HG03520 (cell line): Measurements from ENCODE around the gene KRT78.

Experiments
- ATAC-seq: cut with Tn5 transposase; IDR thresholded peaks from one replicate; pipeline ENCODE4 v1.9.1; 2021; ENCODE audit warnings: mild to moderate bottlenecking, moderate library complexity; ENCODE audit not compliant: unreplicated experiment

KRT78 gene

DNA sequence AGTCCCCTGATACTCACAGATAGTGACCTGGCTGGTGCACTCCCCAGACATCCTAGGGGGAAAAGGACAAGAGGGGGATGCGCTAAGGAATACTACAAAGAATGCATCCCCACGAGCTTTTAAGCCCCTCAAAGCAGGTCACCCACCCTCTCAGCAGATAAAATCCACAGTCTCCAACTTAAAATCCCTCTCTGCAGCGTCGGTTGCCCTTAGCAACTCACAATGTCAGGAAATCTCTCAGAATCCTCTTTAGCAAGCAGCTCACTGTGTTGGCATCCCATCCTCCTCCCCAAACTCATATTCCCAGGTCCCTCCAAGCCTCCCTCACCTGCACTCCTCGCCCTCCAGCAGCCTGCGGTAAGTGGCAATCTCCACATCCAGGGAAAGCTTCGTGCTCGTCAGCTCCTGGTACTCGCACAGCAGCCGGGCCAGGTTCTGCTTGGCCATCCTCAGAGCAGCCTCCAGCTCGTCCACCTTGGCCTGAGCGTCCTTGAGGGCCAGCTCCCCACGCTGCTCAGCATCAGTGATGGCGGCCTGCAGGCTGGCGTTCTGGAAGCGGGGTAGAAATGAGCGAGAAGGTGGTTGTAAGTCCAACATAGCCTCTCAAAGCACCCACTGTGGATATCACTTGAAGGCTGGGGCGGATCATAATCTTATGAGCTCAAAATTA, 9.2 kb downstream of the KRT78 start:
- ATAC-seq, result no peak

DNA sequence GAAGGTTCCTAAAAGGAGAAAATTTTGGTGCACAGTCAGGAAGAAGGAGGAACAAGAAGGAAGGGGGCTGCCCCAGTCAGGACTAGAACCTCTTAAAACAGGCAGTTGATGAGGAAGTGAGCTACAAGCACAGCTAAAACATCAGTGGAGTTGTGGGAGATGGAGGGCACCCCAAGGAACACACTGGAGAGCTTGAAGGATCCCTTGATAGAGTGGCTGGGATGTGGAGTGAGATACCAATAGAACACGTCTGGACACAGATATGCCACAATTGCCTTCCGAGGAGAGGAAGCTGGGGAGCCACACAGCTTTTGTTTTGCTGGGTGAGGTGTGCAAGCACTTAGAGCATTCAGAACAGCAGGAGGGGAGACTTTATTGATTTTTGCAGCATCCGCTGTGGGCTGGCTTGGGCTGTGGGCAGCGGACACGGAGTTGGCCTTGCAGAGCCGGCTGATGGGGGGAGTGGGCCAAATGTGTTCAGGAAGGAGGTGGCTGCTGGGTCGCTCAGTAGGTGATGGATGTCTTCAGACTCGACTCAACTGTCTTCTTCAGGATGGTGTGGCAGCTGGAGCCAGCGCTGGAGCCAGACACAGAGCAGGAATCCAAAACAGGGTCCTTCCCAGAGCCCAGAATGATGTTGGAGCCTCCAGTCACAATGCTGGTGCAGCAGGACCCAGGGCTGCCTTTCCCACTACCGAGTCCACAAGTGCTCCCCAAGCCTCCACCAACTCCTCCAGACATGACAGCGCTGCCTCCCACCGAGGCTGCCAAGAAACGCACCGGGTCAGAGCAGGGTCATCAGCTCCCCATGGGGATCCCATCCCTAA, 10.0 kb downstream of the KRT78 start:
- ATAC-seq, result no peak

DNA sequence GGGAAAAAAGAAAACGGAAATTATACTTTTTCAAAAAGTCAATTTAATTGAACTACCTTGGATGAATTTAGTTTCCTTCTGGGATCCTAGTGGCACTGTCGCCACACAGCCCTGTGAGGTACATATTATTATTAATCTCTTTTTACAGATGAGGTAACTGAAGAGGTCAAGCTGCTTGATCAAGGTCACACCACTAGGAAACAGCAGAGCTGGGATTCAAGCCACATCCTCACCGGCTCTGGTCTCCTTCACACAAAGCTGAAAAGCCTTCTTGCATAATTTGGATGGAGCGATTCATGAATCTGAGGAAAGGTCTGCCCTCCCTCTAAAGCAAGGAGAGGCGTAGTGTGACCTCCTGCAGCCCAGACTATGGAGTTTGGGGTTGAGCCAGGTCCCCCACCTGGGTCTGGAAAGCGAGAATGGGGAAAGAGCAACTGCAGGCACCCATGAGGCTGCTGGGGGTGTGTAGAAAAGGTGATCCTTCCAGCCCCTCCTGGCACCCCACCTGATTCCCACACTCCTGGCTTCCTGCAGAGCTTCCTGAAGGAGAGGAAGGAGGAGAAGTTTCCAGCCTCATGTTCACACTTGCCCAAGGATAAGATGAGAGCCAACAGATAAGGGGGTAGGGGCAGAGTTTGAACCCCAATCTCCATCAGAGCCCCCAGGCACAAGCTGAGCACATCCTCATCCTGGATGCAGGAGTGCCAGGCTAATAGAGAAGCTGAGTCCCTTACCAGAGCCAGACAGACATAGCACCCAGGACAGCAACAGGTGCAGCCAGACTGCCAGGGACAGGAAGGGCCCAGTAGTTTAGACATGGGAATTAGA, 10.8 kb downstream of the KRT78 start:
- no peak for ATAC-seq

DNA sequence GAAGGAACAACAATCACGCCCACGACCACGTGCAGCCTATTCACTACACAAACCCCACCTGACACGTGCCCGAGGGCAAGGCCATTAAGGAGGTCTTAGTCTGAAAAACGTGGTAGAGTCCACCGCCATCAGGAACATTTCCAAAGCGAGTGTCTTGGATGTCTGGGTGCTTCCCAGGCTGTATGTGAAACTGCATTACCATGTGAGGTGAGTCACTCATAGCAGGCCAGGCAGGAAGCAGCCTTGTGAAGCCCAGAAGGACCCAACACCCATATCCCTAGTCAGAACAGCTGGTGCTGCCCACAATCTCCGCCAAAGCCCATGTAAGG, 11.4 kb downstream of the KRT78 start:
- no peak for ATAC-seq

DNA sequence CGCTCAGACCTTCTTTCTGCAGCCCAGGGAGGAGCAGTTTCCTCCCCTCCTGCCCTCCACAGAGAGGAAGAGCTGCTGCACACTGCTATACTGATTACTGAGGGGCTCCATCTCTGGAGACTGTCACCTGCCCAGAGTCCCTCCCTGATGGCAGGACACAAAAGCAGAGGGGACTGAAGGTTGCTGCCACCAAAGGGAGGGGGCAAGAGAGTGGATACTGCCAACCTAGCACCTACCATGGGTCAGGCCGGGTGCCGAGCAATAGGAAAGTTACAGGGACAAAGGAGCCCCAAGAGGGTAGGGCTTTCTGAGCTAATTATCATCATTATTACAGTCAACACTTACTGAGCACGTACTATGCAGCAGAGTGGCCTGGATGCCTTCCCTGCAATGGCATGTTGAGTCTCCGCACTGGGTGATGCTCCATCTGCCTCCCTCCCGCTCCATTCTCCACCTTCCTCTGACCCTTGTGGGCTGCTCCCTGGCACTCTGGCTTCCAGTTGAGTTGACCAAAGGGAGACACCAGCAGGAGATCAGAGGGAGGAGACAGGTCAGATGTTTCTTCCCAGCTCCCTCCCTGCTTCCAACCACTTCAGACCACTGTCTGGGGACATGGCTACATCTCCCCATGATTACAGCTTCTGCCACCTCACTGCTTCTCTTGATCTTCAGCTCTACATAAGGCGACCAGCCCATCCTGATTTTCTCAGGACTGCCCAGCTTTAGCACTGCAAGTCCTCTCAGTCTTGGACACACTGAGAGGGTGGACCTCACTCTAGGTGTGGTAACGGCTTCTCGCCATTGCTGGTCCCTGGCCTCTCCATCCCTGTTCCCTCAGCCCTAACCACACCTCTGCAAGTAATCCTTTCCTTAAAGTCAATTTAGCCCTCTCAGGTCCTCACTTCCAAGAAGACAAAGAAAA, 12.0 kb downstream of the KRT78 start:
- no peak for ATAC-seq

DNA sequence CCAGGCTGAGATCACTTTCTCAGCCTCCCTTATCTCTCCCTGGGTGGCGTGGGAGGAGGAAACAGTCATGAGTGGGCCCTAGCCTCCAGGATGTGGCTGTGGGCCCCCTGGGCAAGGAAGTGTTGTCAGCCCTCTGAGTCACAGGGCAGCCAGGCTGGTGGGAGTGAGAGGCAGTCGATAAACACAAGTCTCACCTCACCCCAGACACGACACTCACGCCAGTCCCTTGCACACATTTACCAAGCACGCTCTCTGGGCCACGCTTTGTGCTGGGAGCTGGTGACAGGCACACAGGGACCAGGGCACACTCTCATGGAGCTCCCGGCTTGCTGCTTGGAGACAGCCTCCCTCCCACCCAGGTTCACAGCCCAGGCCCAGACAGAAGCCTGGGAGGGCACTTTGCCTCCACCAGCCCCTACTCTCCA, 12.7 kb downstream of the KRT78 start:
- ATAC-seq, result no peak

DNA sequence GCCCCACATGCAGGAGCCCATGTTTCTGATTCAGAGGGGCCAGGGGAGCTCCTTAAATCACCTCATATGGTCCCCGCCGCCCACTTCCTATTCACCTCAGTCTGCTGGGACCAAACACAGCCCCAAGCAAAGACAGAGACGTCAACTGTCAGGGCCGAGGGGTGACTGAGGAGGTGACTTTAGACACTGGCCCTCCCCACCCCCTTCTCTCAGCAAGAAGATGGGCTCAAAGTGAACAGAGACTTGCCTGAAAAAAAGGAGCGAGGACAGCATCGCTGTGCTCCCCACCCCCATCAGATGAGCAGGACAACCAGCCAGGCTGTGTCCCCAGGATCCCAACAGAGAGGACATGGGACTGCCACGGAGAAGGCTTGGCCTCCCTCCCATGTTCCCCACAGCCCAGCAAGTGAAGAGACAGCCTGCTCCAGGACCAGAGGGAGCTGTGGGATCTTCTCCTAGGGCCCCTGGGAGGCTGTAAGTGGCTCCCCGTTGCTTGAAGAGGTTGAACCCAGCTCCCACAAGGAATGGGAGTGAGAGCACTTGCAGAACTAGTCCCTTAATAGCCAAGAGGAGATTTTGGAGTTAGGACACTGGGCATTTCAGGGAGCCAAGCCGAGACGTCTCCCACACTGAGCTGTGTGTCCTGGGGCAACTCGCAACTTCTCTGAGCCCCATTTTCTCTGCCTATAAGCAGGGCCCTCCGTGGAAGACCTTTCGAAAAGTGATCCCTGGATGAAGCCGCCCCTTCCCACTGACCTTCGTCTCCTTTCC, 13.3 kb downstream of the KRT78 start:
- ATAC-seq, result no peak

DNA sequence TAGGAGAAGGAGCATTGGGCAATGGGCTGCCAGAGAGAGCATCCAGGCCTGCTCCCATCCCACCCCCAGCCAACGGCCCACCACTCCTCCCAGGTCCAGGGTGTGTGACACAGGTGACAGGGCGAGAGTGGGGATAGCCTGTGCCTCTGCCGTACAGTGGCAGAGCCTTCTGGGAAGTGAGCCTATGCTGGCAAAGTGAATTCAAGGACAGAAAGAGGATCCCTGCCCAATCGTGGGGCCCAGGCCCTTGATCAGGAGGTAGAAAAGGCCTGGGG, 14.1 kb downstream of the KRT78 start:
- ATAC-seq, result no peak

DNA sequence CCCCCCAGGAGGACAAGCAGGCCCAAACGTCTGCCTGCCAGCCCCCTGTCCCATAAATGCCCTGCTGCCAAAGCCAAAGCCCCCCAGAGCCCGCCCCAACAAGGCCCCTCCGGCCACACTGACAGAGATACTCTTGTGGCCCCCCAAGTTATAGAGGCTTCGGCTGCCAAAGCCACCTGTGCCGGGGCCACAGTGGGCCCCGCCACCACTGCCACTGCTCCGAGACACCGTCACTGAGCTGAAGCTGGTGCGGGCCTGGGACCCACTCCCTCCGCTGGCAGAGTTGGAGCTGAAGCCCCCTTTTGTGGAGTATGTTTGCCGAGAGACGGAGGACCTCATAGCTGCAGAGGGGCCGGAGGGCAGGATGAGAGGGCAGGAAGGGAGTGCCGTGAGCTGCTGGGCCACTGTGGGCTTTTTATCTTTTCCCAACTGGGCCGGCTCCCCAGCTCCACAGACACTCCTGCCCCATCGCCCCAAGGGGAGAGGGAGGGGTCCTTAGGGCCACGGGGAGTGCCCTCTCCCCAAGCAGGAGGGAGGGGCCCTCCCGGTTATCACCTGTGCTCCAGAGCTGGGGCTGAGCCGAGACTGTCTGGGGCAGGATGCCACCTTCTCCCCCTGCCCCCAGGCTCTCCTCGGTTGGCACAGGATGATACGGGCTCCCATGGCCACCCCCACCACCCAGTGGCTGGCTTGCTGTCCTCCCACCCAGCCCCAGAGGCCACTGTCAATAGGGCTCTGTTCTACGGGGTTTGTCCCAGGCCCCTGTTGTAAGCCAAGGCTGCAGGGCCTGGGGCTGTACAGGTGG, 14.7 kb downstream of the KRT78 start, which contains the start of gene KRT79:
TSS of gene KRT79 (minus strand) at position 390 of the 805 bp plus-strand sequence. CDS start at position 339, 51 bp downstream.
- no peak for ATAC-seq

DNA sequence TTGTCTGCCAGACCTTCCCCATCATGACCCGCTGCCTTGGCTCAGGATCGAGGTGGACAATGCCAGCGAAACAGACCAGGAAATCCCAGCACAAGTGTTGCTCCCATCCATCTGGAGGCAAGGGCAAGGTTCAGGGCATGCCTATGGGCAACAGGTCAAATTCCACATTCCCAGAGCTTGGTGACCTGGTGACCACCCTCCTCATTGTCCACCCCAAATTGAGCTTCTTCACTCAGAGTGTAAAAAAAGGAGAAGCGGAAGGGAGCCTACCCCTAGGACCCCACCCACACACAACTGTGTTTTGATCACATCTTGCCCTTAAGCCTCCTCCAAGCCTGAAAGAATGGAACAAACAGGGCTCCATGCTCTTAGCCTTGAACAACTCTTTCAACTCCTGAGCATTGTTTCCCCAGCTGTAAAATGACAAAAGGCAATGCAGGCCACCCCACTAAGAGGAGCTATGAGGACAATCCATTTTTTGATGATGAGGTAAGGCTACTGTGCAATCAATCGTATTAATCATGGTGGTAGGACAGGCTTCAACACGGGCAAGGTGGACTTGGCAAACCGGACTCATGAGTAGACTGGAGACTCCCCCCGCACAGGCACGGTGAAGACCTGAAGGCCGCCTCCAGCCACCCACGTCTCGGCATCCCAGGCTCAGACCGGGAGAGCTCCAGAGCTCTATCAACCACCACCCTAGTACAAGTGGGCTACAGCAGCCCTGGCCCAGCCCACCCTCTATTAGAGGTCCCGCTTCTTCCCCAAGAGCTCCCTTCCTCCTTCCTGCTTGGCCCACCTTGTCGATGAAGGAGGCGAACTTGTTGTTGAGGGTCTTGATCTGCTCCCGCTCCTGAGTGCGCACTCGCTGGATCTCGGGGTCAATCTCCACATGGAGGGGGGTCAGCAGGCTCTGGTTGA, 15.5 kb downstream of the KRT78 start:
- no peak for ATAC-seq

DNA sequence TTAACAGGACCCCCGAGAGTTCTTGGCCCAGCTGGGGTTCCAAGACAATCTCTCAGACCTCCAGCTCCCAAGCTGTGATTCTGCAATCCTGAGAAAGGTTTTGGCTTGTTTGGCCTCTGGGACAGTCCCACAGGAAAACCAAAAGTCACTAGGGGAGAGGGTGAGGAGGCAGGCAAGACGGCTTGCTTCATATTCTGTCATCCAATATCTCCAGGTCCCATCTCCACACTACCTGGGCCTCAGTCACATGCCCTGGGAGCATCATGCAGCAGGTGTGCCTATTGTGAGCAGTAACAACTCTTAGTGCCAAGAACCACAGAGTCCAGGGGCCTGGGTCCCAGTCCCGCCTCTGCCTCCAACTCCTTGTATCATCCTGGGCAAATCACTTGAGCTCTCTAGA, 16.3 kb downstream of the KRT78 start:
- no peak for ATAC-seq

DNA sequence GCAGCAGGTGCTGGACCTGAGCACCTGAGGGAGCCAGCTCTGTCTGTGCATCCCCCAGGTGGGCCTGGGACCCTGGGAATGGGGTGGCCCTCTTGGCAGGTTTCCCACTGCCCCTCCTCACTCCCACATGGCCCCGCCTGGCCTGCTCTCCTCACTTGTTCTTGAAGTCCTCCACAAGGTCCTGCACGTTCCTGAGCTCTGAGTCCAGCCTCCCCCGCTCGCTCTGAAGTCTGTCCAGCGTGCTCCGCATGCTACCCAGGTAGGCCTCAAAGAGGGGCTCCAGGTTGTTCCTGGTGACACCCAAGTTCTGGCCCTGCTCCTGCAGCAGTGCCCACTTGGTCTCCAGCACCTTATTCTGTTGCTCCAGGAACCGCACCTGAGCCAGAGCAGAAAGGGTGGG, 17.5 kb downstream of the KRT78 start:
- no peak for ATAC-seq

DNA sequence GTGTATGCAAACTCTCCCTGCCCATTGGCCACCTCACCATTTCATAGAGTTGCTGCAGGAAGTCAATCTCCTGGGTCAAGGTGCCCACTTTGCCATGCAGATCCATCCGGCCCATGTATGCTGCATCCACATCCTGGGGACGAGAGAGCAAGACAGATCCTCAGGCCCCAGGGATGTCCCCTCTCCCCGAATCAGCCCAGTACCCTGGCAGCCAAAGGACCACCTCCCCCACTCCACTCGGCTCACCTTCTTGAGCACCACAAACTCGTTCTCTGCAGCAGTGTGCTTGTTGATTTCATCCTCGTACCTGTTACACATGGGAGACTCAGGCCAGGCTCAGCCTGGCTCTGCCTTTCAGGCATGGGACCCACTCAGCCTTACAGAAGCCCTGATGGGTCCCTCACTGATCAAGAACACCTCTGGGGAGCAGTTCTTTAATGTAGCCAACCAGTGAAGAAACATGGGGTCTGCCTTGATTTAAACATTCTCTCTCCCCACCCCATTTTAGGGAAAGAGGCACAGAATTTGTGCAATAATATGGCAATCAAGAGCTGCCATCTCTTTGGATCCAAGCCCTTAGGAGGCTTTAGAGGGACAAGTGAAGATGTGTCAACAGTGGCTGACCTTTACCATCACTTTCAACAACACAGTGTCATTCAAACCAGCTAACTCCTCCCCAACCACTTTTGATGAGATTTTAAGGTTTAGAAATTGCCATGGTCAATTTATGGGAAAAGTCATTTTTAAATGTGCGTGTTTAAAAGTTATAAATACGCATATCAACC, 18.6 kb downstream of the KRT78 start:
- no peak for ATAC-seq

DNA sequence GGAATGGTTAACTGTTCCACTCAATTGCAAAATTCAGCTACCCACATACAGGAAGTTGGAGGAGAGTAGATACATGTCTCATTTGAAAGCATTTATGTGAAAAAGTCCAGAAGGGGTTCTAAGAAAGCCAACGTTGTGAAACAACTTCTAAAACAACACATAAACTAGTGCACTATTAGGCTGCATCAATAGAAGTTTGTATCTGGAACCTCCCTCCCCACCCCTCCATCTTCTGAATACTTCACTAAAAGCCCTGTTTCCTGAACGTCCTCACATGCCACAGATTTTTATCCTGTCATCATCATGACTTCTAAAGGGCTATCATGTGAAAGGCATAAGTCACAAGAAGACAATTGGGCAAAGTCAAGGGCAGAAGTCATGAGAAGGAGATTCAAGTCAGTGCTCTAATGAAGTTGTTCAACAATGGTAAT, 20.2 kb downstream of the KRT78 start:
- ATAC-seq, result no peak

DNA sequence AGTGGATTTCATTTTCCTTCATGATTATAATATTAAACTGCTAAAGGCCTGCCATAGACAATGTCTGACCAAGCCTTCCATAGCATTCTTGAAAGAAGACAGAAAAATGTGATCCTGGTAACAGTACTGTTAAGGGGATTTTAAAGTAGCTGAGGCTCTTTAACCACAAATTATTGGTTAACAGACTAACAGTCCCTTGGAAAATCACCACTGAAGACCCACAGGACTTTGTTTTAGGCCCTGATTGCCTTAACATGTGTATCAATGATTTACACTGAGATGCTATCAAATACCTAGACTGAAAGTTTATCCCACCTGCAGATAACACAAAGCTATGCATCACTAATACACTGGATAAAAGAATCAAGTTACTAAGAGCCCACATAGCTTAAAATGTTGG, 20.6 kb downstream of the KRT78 start:
- no peak for ATAC-seq

DNA sequence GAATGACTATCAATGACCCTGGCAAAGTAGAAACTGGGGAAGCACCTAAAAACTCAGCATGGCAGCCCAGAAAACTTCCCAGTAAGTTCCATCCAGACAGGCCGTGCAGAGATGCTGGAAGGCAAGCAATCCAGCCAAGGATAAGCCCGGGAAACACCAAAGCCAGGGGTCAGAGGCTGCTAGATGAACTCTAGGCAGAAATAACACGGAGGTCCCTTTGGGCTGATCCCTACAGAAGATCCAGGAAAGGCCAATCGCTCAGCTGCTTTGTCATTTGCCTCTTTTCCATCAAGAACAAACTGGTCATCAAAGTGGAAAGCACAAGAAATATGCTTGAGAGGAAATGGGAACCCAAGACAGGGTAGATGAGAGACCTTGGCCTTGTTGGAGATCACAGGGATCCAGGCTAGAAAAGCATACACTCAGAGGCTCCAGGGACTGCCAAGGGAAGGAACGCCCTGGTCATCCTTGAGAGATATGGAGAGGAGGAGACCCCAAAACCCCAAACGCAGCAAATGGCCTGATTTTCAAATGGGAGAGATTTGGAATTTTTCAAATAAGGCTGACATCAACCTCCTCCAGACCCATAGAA, 21.2 kb downstream of the KRT78 start:
- ATAC-seq, result no peak
